Esophagus (tissue), 2 donors: ENCODE measurements around the gene DUSP10. TPM values are rescaled to one million over a fixed set of nuclear protein-coding genes. Genes with fewer than 3 reads are reported as not detected.

Experiments
- H3K27ac ChIP-seq, 2 donors: one replicate each; pipeline ENCODE4 v1.5.1; 2013; ENCODE audit warnings: low read depth in 2 of 2, mild to moderate bottlenecking in 2 of 2, inconsistent platforms in 1 of 2, low read length in 1 of 2, moderate library complexity in 1 of 2
- H3K27me3 ChIP-seq, 2 donors: one replicate each; pipeline ENCODE4 v1.6.1; 2013; ENCODE audit warnings: low read length in 2 of 2, control low read depth in 1 of 2, mild to moderate bottlenecking in 1 of 2; ENCODE audit not compliant: insufficient read depth in 2 of 2, control insufficient read depth in 1 of 2
- H3K36me3 ChIP-seq, 2 donors: one replicate each; pipeline ENCODE4 v1.6.1; 2013; ENCODE audit warnings: low read length in 1 of 2; ENCODE audit not compliant: control insufficient read depth in 2 of 2, insufficient read depth in 2 of 2
- H3K4me1 ChIP-seq, 2 donors: one replicate each; pipeline ENCODE4 v1.6.1; 2013; ENCODE audit warnings: low read length in 1 of 2; ENCODE audit not compliant: control insufficient read depth in 2 of 2, insufficient read depth in 2 of 2
- H3K4me3 ChIP-seq, 2 donors: one replicate each; pipeline ENCODE4 v1.5.1; 2013; ENCODE audit warnings: low read length in 2 of 2, mild to moderate bottlenecking in 2 of 2, low read depth in 1 of 2, moderate library complexity in 1 of 2
- H3K9me3 ChIP-seq, 2 donors: one replicate each; pipeline ENCODE4 v1.6.1; 2013; ENCODE audit warnings: mild to moderate bottlenecking in 2 of 2, low read depth in 1 of 2, low read length in 1 of 2, moderate library complexity in 1 of 2; ENCODE audit not compliant: control insufficient read depth in 2 of 2, insufficient read depth in 1 of 2
- WGBS, 2 donors: extraction: QIAGEN DNeasy Blood & Tissue Kit; methylation state at CpG; one replicate each; pipeline ENCODE4 v1.1.7; 2013; 5-methylcytosine and 5-hydroxymethylcytosine counted together
- polyA plus RNA-seq, 2 donors: library from polyadenylated mRNA; stranded (reverse); fragments of 200-250 nt; gene quantifications; one replicate each; pipeline ENCODE4 v1.2.3, GENCODE V29; 2013
- donor health status: healthy with polysubstance abuse.
- donor health status: Bipolar disorder and iron deficiency.

Gene DUSP10
- polyA plus RNA-seq, 2 donors = 2.0 to 4.7 TPM

DNA sequence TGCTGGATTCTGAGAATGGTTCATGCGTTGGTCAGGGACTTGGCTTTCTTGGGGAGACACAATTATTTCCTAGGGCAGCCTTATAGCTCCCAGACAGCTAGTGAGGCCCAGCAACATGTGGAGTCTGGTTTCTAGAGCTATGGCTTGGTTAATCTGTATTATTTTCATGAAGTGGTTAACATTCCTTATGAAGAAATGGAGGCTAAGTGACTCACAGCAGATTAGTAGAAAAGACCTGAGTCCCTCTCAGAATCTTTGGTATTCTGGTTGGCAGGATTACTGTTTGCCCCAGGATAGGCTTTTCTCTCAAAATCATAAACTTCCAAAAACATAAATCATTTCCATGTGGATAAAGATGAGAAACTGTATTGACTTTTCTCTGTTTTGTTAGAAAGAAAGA is 42.3 kb downstream of the DUSP10 start:
- 70 to 81% methylated on average over 1 of the region's 1 CpG for WGBS, 2 donors

DNA sequence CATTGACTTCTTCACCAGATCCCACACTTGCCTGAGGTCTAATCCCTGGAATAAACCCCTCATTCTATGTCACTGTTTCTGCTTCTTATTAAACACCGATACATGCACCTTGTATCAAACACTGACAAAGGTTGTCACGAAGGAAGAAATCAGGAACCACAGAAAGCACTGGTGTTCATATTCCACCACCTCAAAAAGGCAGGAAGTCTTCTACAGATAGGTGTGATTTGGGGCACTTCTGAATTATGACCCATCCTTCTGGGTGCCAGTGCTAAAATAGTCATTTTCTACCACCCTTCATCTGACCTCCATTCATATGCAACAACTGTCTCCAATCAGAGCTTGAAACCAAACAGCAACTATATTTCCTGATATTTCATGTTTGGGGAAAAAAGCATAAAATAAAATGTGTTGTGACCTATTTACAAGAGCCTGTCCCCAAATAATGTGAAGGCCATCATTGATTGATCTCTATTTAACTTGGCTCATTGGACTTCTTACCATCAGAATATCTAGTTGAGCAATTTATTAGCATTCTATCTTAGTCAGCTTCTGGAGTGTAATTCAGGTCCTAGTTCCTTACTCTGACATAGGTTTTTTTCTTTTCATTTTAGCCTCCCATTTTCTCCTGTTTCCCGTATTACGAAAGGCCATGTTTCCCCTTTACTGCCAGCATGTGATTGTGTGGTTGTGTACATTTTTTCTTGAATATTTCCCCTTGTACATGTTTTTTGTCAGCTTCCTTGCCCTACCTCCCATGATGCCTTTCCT is 43.1 kb downstream of the DUSP10 start:
- no peaks in the 10 kb centered on the region for H3K9me3 ChIP-seq
- 92% methylated on average over 4 of the region's 4 CpGs for WGBS, 2 donors
- no peak overlapping the region for H3K4me3 ChIP-seq
- H3K36me3 ChIP-seq = peaks cover 0 to 3% of the 10 kb centered on the region in 2 donors
- H3K27ac ChIP-seq = no peak overlapping the region
- no peaks in the 10 kb centered on the region for H3K4me1 ChIP-seq
- H3K27me3 ChIP-seq = no peaks in the 10 kb centered on the region

More for the DNA sequence above, 42.3 kb downstream of the DUSP10 start:
- no peaks in the 10 kb centered on the region for H3K27me3 ChIP-seq
- no peak overlapping the region for H3K4me3 ChIP-seq
- H3K36me3 ChIP-seq = peaks cover 0 to 3% of the 10 kb centered on the region in 2 donors
- no peaks in the 10 kb centered on the region for H3K9me3 ChIP-seq
- H3K4me1 ChIP-seq = no peaks in the 10 kb centered on the region
- no peak overlapping the region for H3K27ac ChIP-seq

DNA sequence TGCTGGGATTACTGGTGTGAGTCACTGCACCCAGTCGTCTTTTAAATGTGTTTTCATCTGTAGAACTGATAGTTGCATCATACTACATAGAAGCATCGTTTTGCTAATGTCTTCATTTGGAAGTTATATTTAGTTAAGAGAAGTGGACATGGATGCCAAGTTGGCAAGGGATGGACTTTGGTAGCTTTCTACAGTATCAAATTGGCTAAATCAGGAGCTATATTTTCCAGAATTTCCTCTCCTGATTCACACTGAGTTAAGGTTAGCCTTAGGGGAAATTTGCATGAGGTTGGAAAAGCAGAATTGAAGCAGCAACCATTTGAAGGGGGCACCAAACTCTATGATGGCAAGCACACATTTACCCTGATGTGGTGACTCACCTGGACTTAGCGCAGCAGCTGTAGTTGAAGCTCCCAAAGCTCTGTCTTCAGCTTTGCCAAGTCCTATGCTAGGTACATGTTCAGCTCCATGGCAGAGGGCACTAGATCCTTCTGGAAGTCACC is 43.9 kb downstream of the DUSP10 start:
- H3K4me1 ChIP-seq = no peaks in the 10 kb centered on the region
- H3K27ac ChIP-seq = no peak overlapping the region
- no peaks in the 10 kb centered on the region for H3K27me3 ChIP-seq
- 44 to 60% methylated on average over 3 of the region's 3 CpGs for WGBS, 2 donors
- peaks cover 0 to 3% of the 10 kb centered on the region in 2 donors for H3K36me3 ChIP-seq
- no peaks in the 10 kb centered on the region for H3K9me3 ChIP-seq
- H3K4me3 ChIP-seq = no peak overlapping the region

DNA sequence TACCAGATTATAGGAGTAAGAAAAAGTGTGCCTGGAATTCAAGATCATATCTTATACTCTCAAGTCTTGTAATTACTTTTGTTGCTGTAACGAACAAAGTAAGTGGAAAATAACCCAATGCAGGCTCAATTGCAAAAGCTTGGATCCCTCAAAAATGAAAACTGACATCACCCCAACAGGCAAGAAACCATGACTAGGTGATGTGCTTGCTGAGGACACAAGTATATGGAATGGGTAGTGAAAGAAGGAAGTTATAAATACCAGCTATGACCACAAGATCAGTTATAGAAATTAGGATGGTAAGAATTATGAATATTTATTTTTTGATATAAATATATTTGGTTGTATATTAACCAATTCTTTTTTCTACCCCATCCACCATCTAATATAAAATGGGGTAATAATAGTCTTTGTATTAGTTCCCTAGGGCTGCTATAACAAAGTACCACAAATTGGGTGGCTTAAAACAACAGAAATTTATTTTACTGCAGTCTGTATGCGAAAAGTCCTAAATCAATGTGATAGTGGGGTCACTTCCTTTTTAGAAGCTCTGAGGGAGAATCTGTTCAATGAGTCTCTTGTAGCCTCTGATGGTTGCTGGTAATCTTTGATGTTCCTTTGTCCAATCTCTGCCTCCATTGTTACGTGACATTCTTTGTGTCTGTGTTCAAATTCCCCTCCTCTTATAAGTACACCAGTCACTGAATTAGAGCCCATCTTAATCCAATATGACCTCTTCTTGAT is 45.0 kb downstream of the DUSP10 start:
- Histone ChIP-seq H3K27me3 (no peaks in the 10 kb centered on the region), H3K36me3 (no peaks in the 10 kb centered on the region)

DNA sequence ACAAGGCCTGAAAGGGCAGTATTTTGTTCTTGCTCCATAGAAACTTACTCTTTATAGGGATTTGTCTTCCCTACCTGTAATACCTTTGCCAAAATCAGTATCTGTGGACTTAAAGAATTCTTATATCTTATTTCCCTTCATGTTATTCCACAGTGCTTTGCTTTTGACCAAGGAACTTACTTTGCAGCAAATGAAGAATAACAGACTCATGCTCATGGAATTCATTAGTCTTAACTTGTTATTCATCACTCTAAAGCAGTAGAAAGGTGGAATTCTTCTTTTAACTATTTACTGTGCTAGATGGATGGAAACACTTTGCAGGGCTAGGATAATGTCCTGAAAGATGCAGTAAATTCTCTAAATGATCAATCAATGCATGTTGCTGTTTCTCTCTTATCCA is 45.9 kb downstream of the DUSP10 start:
- H3K36me3 ChIP-seq = no peaks in the 10 kb centered on the region
- no peaks in the 10 kb centered on the region for H3K4me1 ChIP-seq
- H3K27ac ChIP-seq = no peak overlapping the region
- H3K4me3 ChIP-seq = no peak overlapping the region
- no peaks in the 10 kb centered on the region for H3K27me3 ChIP-seq
- no peaks in the 10 kb centered on the region for H3K9me3 ChIP-seq

More for the DNA sequence above, 45.0 kb downstream of the DUSP10 start:
- Histone ChIP-seq H3K4me1 (no peaks in the 10 kb centered on the region), H3K9me3 (no peaks in the 10 kb centered on the region), H3K27ac (no peak overlapping the region), H3K4me3 (no peak overlapping the region)
- WGBS, 2 donors = 88 to 95% methylated on average over 3 of the region's 3 CpGs

DNA sequence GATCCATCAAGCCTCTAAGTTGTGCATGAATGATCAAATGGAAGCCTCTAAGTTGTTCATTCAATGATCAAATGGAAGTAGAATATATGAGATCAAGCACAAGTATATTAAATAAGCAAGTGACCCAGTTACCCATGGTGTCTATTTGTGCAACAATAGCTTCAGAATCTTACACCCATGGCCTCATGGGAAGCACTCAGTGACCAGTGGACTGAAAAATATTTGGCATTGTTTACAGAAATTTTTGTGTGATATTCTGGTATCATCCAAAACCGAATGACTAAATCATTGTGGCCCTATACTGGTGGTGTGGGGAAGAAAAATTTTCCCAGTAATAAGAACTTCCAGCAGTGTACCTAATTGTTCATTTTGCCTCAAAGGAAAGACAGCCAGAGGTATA is 46.6 kb downstream of the DUSP10 start:
- H3K4me1 ChIP-seq = no peaks in the 10 kb centered on the region
- no peaks in the 10 kb centered on the region for H3K27me3 ChIP-seq
- H3K9me3 ChIP-seq = no peaks in the 10 kb centered on the region
- H3K4me3 ChIP-seq = no peak overlapping the region
- H3K36me3 ChIP-seq = no peaks in the 10 kb centered on the region
- H3K27ac ChIP-seq = no peak overlapping the region
- 80% methylated on average over 1 of the region's 1 CpG for WGBS, 2 donors

DNA sequence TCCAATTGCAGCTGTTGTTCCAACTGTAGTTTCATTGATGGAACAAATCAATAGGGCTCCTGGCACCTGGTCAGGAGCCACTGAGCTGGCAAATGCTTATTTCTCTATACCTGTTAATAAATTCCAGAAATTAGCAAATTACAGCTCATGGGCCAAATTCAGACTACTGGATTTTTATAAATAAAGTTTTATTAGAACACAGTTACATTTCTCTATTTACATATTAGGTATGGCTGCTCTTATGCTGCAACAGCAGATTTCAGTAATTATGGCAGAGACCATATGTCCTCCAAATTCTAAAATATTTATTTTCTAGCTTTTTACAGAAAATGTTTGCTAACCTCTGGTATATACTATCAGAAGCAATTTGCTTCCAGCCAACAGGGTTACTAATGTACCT is 47.8 kb downstream of the DUSP10 start:
- no peak overlapping the region for H3K27ac ChIP-seq
- H3K4me1 ChIP-seq = no peaks in the 10 kb centered on the region
- H3K27me3 ChIP-seq = no peaks in the 10 kb centered on the region
- no peaks in the 10 kb centered on the region for H3K9me3 ChIP-seq
- H3K36me3 ChIP-seq = no peaks in the 10 kb centered on the region
- H3K4me3 ChIP-seq = no peak overlapping the region

DNA sequence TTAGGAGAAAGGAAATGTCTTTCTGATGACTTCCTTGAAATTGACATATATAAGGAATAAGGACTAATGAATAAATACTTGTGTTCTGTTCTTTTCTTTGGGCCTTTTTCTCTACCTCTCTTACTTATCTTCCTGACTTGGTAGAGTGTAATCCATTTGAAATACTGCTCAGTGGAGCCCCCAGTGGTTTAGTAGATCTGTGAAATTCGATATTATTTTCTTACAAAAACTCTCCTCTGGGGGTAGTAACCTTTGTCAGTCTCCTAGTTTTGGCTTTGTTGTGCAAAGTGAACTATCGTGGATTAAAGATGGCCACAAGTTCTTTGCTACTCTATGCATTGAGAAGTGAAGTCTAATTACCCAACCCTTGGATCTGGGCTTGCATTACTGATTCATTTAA is 48.8 kb downstream of the DUSP10 start:
- 86 to 88% methylated on average over 2 of the region's 2 CpGs for WGBS, 2 donors
- no peak overlapping the region for H3K4me3 ChIP-seq
- H3K4me1 ChIP-seq = no peaks in the 10 kb centered on the region
- H3K9me3 ChIP-seq = no peaks in the 10 kb centered on the region
- H3K27me3 ChIP-seq = no peaks in the 10 kb centered on the region
- H3K27ac ChIP-seq = no peak overlapping the region
- no peaks in the 10 kb centered on the region for H3K36me3 ChIP-seq

DNA sequence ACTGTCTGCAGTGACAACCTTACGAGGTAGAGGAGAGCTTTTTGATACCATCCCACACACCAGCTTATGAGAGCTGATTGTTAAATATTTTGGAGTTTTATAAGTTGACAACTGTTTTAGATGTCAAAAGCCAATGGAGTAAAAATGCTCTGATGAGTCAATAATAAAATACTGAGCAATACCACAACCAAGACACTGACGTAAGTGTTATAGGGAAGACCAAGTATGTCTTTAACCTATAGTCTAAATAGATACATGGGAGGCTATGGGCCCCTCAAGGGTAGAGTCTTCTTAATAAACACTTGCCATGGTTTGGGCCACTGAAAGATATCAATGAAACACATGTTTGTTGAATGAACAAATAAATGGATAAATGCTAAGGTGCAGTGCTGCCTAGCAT is 49.2 kb downstream of the DUSP10 start:
- 69 to 83% methylated on average over 2 of the region's 2 CpGs for WGBS, 2 donors
- Histone ChIP-seq H3K36me3 (no peaks in the 10 kb centered on the region), H3K9me3 (no peaks in the 10 kb centered on the region), H3K27ac (no peak overlapping the region), H3K4me3 (no peak overlapping the region), H3K27me3 (no peaks in the 10 kb centered on the region), H3K4me1 (no peaks in the 10 kb centered on the region)

DNA sequence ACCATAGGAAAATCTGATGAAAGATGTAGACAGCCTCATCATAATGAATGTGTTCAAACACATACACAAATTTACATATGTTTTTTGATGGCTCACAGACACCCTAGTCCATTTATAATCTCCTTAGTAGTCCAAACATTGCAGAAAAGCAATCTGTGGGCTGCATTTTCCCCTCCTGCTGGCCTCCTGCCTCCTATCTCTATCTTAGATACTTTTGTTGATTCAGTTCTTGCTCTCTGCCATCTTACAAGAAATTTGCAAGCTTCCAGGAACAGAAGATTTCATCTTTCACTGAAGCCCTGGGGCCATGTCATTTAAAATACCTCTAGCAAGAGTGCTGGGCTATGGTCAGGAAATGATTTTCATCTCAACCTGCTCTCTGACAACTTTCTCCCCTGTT is 50.6 kb downstream of the DUSP10 start:
- no peaks in the 10 kb centered on the region for H3K4me1 ChIP-seq
- no peaks in the 10 kb centered on the region for H3K36me3 ChIP-seq
- no peak overlapping the region for H3K4me3 ChIP-seq
- no peaks in the 10 kb centered on the region for H3K9me3 ChIP-seq
- no peak overlapping the region for H3K27ac ChIP-seq
- H3K27me3 ChIP-seq = no peaks in the 10 kb centered on the region
